Large intestine (tissue), 3 donors: ENCODE results near the gene ADGRA1. TPM values are rescaled to one million over a fixed set of nuclear protein-coding genes. Genes with fewer than 3 reads are reported as not detected.

ENCODE experiments used
- DNase-seq, 2 donors: peaks; one replicate each; pipeline versions ENCODE4 v3.0.0 to v3.0.0-alpha.2; 2013
- H3K27ac ChIP-seq: one replicate; pipeline ENCODE4 v1.5.1; 2013; ENCODE audit warnings: low read length
- H3K27me3 ChIP-seq: 2 replicates; pipeline ENCODE4 v1.6.1; 2013; ENCODE audit warnings: low read length; ENCODE audit not compliant: control insufficient read depth, insufficient read depth
- H3K36me3 ChIP-seq: 2 replicates; pipeline ENCODE4 v1.6.1; 2013; ENCODE audit warnings: low read length; ENCODE audit not compliant: control insufficient read depth, insufficient read depth
- H3K4me1 ChIP-seq: one replicate; pipeline ENCODE4 v1.6.1; 2013; ENCODE audit warnings: low read length; ENCODE audit not compliant: control insufficient read depth, insufficient read depth
- H3K4me3 ChIP-seq: one replicate; pipeline ENCODE4 v1.5.1; 2013; ENCODE audit warnings: low read length
- H3K9me3 ChIP-seq: one replicate; pipeline ENCODE4 v1.6.1; 2013; ENCODE audit warnings: mild to moderate bottlenecking, low read depth, low read length, moderate library complexity; ENCODE audit not compliant: control insufficient read depth
- WGBS: methylation state at CpG from one replicate; pipeline ENCODE4 v1.1.5; 2013; ENCODE audit warnings: low lambda C conversion rate; ENCODE audit not compliant: insufficient coverage; 5-methylcytosine and 5-hydroxymethylcytosine counted together
- polyA plus RNA-seq: library from polyadenylated mRNA; unstranded; fragments of 120-200 nt; gene quantifications from one replicate; pipeline ENCODE4 v1.2.1, GENCODE V29; 2013

Gene ADGRA1
- polyA plus RNA-seq, 1 donor: 0.40 TPM

- Histone ChIP-seq H3K27ac (no peak overlapping the region), H3K4me3 (no peak overlapping the region), H3K36me3 (no peaks in the 10 kb centered on the region), H3K9me3 (peaks cover 12% of the 10 kb centered on the region), H3K4me1 (no peaks in the 10 kb centered on the region), H3K27me3 (peaks cover 15% of the 10 kb centered on the region)
- DNase-seq: no peak
- no CpG with 5 or more reads among the region's 83 CpGs for WGBS
Observed at GRCh38 chr10:133128126-133129070, 40.7 kb downstream of the ADGRA1 start.

GRCh38 chr10:133129071-133129858 is 41.5 kb downstream of the ADGRA1 start:
- no peak overlapping the region for H3K27ac ChIP-seq
- no peak overlapping the region for H3K4me3 ChIP-seq
- peaks cover 9% of the 10 kb centered on the region for H3K9me3 ChIP-seq
- H3K36me3 ChIP-seq: no peaks in the 10 kb centered on the region
- WGBS: 93% methylated on average over 5 of the region's 39 CpGs
- peaks cover 8% of the 10 kb centered on the region for H3K27me3 ChIP-seq
- H3K4me1 ChIP-seq: no peaks in the 10 kb centered on the region
- DNase-seq: no peak

- peaks cover 8% of the 10 kb centered on the region for H3K9me3 ChIP-seq
- WGBS: 60% methylated on average over 1 of the region's 20 CpGs
- no peak overlapping the region for H3K4me3 ChIP-seq
- H3K4me1 ChIP-seq: no peaks in the 10 kb centered on the region
- H3K27me3 ChIP-seq: peaks cover 3% of the 10 kb centered on the region
- H3K36me3 ChIP-seq: no peaks in the 10 kb centered on the region
- no peak overlapping the region for H3K27ac ChIP-seq
- no peak for DNase-seq
Observed at GRCh38 chr10:133129859-133130495, 42.3 kb downstream of the ADGRA1 start.

DNA sequence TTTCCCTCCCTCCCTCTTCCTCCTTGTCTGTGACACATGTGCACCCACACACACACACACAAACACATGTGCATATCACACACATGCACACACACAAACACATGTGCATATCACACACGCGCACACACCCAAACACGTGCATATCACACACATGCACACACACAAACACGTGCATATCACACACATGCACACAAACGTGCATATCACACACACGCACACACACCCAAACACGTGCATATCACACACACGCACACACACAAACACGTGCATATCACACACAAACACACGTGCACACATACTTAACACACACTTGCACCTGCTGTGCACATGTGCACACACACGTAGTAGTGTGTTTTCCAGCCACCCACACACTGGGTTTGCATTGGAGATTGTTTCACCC is 42.9 kb downstream of the ADGRA1 start:
- peaks cover 8% of the 10 kb centered on the region for H3K9me3 ChIP-seq
- no CpG with 5 or more reads among the region's 11 CpGs for WGBS

DNA sequence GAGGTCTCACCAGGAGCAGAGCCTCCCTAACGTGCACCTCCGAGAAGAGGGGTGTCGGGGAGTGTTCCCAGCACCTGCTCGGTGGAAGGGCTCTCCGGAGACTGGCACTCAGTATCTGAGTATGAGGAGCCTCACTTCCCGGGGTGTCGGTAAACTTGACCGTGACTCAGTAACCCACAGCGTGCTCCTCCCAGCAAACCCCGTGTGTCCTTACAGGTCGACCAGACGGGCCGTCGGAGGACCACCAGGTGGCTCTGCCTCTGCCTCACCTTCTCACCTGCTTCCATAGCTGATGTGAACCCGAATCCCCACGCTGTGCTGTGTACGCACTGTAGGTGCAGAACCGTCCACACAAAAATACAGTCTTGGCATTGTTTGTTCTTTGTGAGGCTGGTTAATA is 43.3 kb downstream of the ADGRA1 start:
- no peaks in the 10 kb centered on the region for H3K4me1 ChIP-seq
- DNase-seq: no peak
- H3K27ac ChIP-seq: no peak overlapping the region
- H3K4me3 ChIP-seq: no peak overlapping the region
- no peaks in the 10 kb centered on the region for H3K27me3 ChIP-seq
- WGBS: no CpG with 5 or more reads among the region's 18 CpGs
- peaks cover 8% of the 10 kb centered on the region for H3K9me3 ChIP-seq
- no peaks in the 10 kb centered on the region for H3K36me3 ChIP-seq

More for the DNA sequence above, 42.9 kb downstream of the ADGRA1 start:
- H3K4me3 ChIP-seq: no peak overlapping the region
- H3K4me1 ChIP-seq: no peaks in the 10 kb centered on the region
- no peaks in the 10 kb centered on the region for H3K36me3 ChIP-seq
- DNase-seq: no peak
- H3K27ac ChIP-seq: no peak overlapping the region
- peaks cover 3% of the 10 kb centered on the region for H3K27me3 ChIP-seq

GRCh38 chr10:133131734-133132472 is 44.2 kb downstream of the ADGRA1 start:
- Histone ChIP-seq H3K27me3 (no peaks in the 10 kb centered on the region), H3K27ac (no peak overlapping the region), H3K4me3 (no peak overlapping the region), H3K36me3 (no peaks in the 10 kb centered on the region), H3K9me3 (peaks cover 8% of the 10 kb centered on the region), H3K4me1 (no peaks in the 10 kb centered on the region)
- DNase-seq: no peak
- WGBS: 100% methylated on average over 2 of the region's 41 CpGs

GRCh38 chr10:133132473-133133291 is 45.0 kb downstream of the ADGRA1 start:
- Histone ChIP-seq H3K4me3 (no peak overlapping the region), H3K27me3 (no peaks in the 10 kb centered on the region), H3K4me1 (no peaks in the 10 kb centered on the region), H3K9me3 (peaks cover 4% of the 10 kb centered on the region), H3K36me3 (no peaks in the 10 kb centered on the region), H3K27ac (no peak overlapping the region)
- no CpG with 5 or more reads among the region's 26 CpGs for WGBS
- DNase-seq: no peak

DNA sequence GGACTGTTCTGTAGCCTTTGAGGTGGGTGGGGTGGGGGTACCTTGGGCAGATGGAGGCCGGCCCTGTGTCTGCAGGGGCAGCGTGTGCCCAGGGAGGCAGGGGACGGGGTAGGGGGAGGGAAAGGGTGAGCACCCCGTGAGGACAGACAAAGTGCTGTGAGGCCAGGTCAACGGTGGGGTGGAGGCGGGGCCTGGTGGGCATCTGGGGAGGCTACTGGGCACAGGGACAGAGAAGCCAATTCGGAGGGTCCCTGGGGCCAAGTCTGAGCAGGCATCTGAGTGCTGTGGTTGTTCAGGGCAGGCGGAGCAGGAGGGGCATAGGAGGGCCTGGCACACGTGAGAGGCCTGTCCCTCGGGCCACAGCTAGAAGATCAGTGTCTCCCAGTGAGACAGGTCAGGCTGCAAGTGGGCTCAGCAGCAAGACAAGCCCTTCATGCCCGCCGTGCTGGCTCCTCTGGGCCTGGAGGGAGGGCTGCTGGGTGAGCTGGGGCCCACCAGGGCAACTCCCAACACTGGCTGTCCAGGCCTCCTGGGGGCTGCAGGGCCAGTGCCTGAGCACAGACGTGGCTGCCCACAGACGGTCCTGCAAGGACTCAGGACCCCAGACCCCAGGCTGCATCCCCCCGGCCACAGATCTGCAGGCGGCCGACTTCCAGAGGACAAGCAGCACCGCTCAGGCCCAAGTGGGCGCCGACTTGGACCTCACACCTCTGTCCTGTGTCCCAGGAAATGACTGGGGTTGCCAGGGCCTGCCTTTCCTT is 45.9 kb downstream of the ADGRA1 start:
- Histone ChIP-seq H3K27ac (no peak overlapping the region), H3K36me3 (no peaks in the 10 kb centered on the region), H3K27me3 (no peaks in the 10 kb centered on the region), H3K4me1 (no peaks in the 10 kb centered on the region), H3K9me3 (no peaks in the 10 kb centered on the region), H3K4me3 (no peak overlapping the region)
- no peak for DNase-seq
- no CpG with 5 or more reads among the region's 20 CpGs for WGBS
